ENCODE data around the gene MYBBP1A.

DNA sequence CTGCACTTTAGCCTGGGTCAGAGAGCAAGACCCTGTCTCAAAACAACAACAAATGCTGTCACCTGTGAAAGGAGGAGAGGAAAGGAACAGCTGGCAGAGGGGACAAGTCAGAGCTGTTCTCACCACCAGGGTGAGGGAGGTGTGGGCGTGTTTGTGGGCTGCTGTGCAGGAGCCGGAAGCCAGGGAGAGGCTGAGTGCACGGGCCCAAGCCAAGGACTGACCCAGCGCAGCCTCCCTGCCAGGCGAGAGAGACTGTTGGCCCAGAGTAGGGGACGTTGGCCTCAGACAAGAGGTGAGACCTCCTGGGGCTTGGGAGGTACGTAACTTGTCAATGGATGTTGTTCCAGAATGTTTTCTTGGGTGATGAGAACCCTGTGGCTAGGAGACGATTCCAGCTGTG is 45.8 kb downstream of the MYBBP1A start:
- no peak for TF ChIP-seq POLR2A (IDR thresholded peaks at IDR 0.05)
- TF ChIP-seq, protein P1, sequence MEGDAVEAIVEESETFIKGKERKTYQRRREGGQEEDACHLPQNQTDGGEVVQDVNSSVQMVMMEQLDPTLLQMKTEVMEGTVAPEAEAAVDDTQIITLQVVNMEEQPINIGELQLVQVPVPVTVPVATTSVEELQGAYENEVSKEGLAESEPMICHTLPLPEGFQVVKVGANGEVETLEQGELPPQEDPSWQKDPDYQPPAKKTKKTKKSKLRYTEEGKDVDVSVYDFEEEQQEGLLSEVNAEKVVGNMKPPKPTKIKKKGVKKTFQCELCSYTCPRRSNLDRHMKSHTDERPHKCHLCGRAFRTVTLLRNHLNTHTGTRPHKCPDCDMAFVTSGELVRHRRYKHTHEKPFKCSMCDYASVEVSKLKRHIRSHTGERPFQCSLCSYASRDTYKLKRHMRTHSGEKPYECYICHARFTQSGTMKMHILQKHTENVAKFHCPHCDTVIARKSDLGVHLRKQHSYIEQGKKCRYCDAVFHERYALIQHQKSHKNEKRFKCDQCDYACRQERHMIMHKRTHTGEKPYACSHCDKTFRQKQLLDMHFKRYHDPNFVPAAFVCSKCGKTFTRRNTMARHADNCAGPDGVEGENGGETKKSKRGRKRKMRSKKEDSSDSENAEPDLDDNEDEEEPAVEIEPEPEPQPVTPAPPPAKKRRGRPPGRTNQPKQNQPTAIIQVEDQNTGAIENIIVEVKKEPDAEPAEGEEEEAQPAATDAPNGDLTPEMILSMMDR (IDR thresholded peaks at IDR 0.05): no peak
